CD14-positive monocyte (primary cell): ENCODE measurements around the gene VEGFC. TPM values are rescaled to one million over a fixed set of nuclear protein-coding genes. Genes with fewer than 3 reads are reported as not detected.

ENCODE experiments used
- DNase-seq, 3 donors: peaks; one replicate each; pipeline ENCODE4 v3.0.0-alpha.2; 2011 to 2022
- H2AFZ ChIP-seq: 2 replicates; pipeline ENCODE4 v1.6.0; 2012; ENCODE audit warnings: mild to moderate bottlenecking, low read depth, low read length, inconsistent platforms; ENCODE audit not compliant: insufficient read depth, poor library complexity, severe bottlenecking
- H3K27ac ChIP-seq, 2 donors: 1 replicate in 1 of 2; 2 replicates in 1 of 2; pipeline ENCODE4 v1.5.1; 2012 to 2013; ENCODE audit warnings: low read length in 2 of 2, control low read depth in 1 of 2, inconsistent platforms in 1 of 2, low read depth in 1 of 2, mild to moderate bottlenecking in 1 of 2
- H3K27me3 ChIP-seq, 2 donors: one replicate each; pipeline versions ENCODE4 v1.6.0 to v1.6.1; 2011 to 2013; ENCODE audit warnings: low read length in 2 of 2; ENCODE audit not compliant: control insufficient read depth in 2 of 2, insufficient read depth in 2 of 2
- H3K36me3 ChIP-seq, 2 donors: replicated peaks in 1 of 2; 1 replicate in 1 of 2; 2 replicates in 1 of 2; pipeline versions ENCODE4 v1.5.1 to v1.6.1; 2012 to 2013; ENCODE audit warnings: low read length in 2 of 2, control low read depth in 1 of 2, inconsistent platforms in 1 of 2, mild to moderate bottlenecking in 1 of 2; ENCODE audit not compliant: insufficient read depth in 2 of 2, control insufficient read depth in 1 of 2
- H3K4me1 ChIP-seq, 2 donors: 1 replicate in 1 of 2; 2 replicates in 1 of 2; pipeline versions ENCODE4 v1.5.1 to v1.6.1; 2012 to 2013; ENCODE audit warnings: low read length in 2 of 2, control low read depth in 1 of 2, inconsistent platforms in 1 of 2, mild to moderate bottlenecking in 1 of 2, moderate library complexity in 1 of 2; ENCODE audit not compliant: insufficient read depth in 2 of 2, control insufficient read depth in 1 of 2
- H3K4me2 ChIP-seq: replicated peaks from 2 replicates; pipeline ENCODE3; 2012; ENCODE audit warnings: low read length, moderate library complexity, mild to moderate bottlenecking; ENCODE audit not compliant: poor library complexity, severe bottlenecking; ENCODE audit errors: extremely low read depth
- H3K4me3 ChIP-seq, 3 experiments: fragments of 200-600 bp in 1 of 3; sonication (generic) in 1 of 3; replicated peaks in 1 of 3; 1 replicate in 2 of 3; 2 replicates in 1 of 3; pipeline ENCODE4 v1.5.1; 2011 to 2013; ENCODE audit warnings: low read length in 3 of 3, mild to moderate bottlenecking in 3 of 3, control low read depth in 2 of 3, low read depth in 2 of 3, inconsistent platforms in 1 of 3, moderate library complexity in 1 of 3
- H3K79me2 ChIP-seq: 2 replicates; pipeline ENCODE4 v1.6.0; 2012; ENCODE audit warnings: mild to moderate bottlenecking, control low read depth, inconsistent platforms, low read length, moderate library complexity; ENCODE audit not compliant: insufficient read depth
- H3K9ac ChIP-seq: 2 replicates; pipeline ENCODE4 v1.6.0; 2017; ENCODE audit warnings: low read length, mild to moderate bottlenecking; ENCODE audit not compliant: insufficient read depth, poor library complexity, severe bottlenecking
- H3K9me3 ChIP-seq, 2 donors: replicated peaks in 1 of 2; 1 replicate in 1 of 2; 2 replicates in 1 of 2; pipeline versions ENCODE4 v1.5.1 to v1.6.1; 2012 to 2013; ENCODE audit warnings: low read length in 2 of 2, control low read depth in 1 of 2; ENCODE audit not compliant: control insufficient read depth in 1 of 2, insufficient read depth in 1 of 2
- H4K20me1 ChIP-seq: 2 replicates; pipeline ENCODE4 v1.6.0; 2012; ENCODE audit warnings: mild to moderate bottlenecking, low read length, control low read depth, moderate library complexity; ENCODE audit not compliant: insufficient read depth
- H3K27ac Mint-ChIP-seq, 7 donors: one replicate each; pipeline ENCODE4 v1.8.0; 2020; ENCODE audit warnings: mild to moderate bottlenecking in 7 of 7, mixed read lengths in 7 of 7, moderate library complexity in 6 of 7, inconsistent platforms in 2 of 7
- H3K27me3 Mint-ChIP-seq, 3 donors: one replicate each; pipeline ENCODE4 v1.8.0; 2021 to 2022; ENCODE audit warnings: low read depth in 3 of 3, mild to moderate bottlenecking in 3 of 3, mixed read lengths in 3 of 3, moderate library complexity in 3 of 3, inconsistent platforms in 1 of 3
- H3K36me3 Mint-ChIP-seq, 2 donors: one replicate each; pipeline ENCODE4 v1.8.0; 2020; ENCODE audit warnings: mixed read lengths in 2 of 2, inconsistent platforms in 1 of 2, mild to moderate bottlenecking in 1 of 2
- H3K4me1 Mint-ChIP-seq: one replicate; pipeline ENCODE4 v1.8.0; 2020; ENCODE audit warnings: mild to moderate bottlenecking, mixed read lengths
- H3K4me3 Mint-ChIP-seq, 2 donors: one replicate each; pipeline ENCODE4 v1.8.0; 2020; ENCODE audit warnings: mild to moderate bottlenecking in 2 of 2, mixed read lengths in 2 of 2, moderate library complexity in 1 of 2
- H3K9me3 Mint-ChIP-seq, 7 donors: one replicate each; pipeline ENCODE4 v1.8.0; 2020 to 2022; ENCODE audit warnings: mixed read lengths in 7 of 7, mild to moderate bottlenecking in 6 of 7, moderate library complexity in 6 of 7, inconsistent platforms in 2 of 7
- WGBS: methylation state at CpG from one replicate; pipeline ENCODE4 v1.1.5; 2013; ENCODE audit warnings: missing lambda C conversion rate; ENCODE audit not compliant: insufficient coverage; 5-methylcytosine and 5-hydroxymethylcytosine counted together
- intact Hi-C, 2 donors: fragments of 100-400 bp; cut with micrococcal nuclease; formaldehyde crosslinking; loops; one replicate each; pipeline versions ENCODE4 v1.15.0 to v1.15.1; 2023
- polyA plus RNA-seq, 3 donors: library from polyadenylated mRNA; depleted of rRNA in 1 of 3; unstranded in 2 of 3; stranded (reverse) in 1 of 3; fragments of 300-500 nt in 2 of 3; fragments of >200 nt in 1 of 3; fragmentation: Illumina TruSeq in 2 of 3; gene quantifications; 1 replicate in 2 of 3; 2 replicates in 1 of 3; pipeline ENCODE4 v1.2.3, GENCODE V29; 2012 to 2021
- TF ChIP-seq, protein P1 (sequence below): fragments of 200-600 bp; IDR thresholded peaks from one replicate; pipeline ENCODE4 v1.8.0; 2022; ENCODE audit warnings: antibody characterized with exemption, mild to moderate bottlenecking

The VEGFC gene
- polyA plus RNA-seq, 3 donors, result not detected

DNA sequence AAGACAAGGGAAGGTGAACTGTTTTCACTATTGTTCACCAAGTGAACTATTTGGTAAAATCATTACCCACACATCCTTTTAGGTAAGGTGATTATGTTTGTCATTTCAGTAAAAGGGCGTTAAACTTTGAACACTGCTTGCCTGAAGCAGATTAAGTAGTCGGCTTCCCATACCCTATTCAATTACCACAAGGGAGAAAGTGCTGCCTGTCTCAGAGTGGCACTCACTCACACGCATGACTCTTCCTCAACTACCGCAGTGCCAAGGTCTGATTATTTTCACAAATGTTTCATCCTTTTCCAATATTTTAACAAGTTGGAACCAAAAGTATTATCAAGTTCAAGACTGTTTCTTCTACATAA is 11.0 kb downstream of the VEGFC start:
- Mint-ChIP-seq H3K27ac (no peak overlapping the region), H3K4me1 (no peaks in the 10 kb centered on the region), H3K27me3 (peaks cover 0 to 4% (median 0%) of the 10 kb centered on the region in 3 donors), H3K36me3 (no peaks in the 10 kb centered on the region), H3K4me3 (no peak overlapping the region), H3K9me3 (no peaks in the 10 kb centered on the region)
- DNase-seq, result no peak
- Histone ChIP-seq H4K20me1 (no peaks in the 10 kb centered on the region), H3K4me1 (no peaks in the 10 kb centered on the region), H3K4me3 (no peak overlapping the region), H3K36me3 (no peaks in the 10 kb centered on the region), H3K9ac (no peak overlapping the region), H3K27ac (no peak overlapping the region), H3K9me3 (no peaks in the 10 kb centered on the region), H2AFZ (no peak overlapping the region), H3K79me2 (no peaks in the 10 kb centered on the region), H3K4me2 (no peak overlapping the region), H3K27me3 (no peaks in the 10 kb centered on the region)
- 94% methylated on average over 2 of the region's 4 CpGs for WGBS
- TF ChIP-seq, protein P1, sequence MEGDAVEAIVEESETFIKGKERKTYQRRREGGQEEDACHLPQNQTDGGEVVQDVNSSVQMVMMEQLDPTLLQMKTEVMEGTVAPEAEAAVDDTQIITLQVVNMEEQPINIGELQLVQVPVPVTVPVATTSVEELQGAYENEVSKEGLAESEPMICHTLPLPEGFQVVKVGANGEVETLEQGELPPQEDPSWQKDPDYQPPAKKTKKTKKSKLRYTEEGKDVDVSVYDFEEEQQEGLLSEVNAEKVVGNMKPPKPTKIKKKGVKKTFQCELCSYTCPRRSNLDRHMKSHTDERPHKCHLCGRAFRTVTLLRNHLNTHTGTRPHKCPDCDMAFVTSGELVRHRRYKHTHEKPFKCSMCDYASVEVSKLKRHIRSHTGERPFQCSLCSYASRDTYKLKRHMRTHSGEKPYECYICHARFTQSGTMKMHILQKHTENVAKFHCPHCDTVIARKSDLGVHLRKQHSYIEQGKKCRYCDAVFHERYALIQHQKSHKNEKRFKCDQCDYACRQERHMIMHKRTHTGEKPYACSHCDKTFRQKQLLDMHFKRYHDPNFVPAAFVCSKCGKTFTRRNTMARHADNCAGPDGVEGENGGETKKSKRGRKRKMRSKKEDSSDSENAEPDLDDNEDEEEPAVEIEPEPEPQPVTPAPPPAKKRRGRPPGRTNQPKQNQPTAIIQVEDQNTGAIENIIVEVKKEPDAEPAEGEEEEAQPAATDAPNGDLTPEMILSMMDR, result no peak
- intact Hi-C loops, result no loop called here

DNA sequence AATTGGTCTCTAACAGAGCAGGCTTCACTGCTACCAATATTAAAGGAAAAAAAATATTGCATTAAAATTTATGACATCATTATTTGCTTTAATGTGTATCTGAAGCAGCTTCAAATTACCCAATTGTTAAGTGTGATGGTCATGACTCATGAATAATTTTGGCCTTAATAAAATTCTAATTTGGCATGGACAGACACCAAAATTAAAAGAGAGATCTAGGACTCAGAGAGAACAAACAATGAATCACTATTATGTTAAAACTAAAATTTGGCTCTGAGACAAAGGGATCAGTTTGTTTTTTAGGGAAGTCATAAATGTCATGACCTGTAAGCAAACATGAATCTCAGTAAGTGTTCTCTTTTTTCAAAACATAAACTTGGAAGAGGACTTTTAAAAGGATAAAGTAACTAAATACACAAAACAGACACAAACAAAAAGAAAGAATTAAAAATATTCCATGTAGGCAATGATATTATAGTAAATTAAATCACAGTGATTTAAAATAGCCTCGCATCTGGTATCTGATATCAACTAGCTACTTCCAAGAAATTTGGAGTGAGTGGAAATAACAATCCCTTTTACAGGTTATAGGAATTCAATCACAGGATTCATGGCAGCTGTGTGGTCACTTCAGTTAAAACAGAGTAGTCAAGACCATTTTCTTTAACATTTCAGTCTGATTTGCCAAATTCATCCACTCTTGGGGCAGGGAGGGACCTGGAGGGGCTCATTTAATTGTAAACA is 11.6 kb downstream of the VEGFC start:
- Histone ChIP-seq H3K9ac (no peak overlapping the region), H3K27ac (no peak overlapping the region)

More for the DNA sequence above, 11.6 kb downstream of the VEGFC start:
- Histone ChIP-seq H3K27me3 (no peaks in the 10 kb centered on the region), H3K79me2 (no peaks in the 10 kb centered on the region), H3K36me3 (no peaks in the 10 kb centered on the region), H3K4me2 (no peak overlapping the region), H3K4me1 (no peaks in the 10 kb centered on the region), H4K20me1 (no peaks in the 10 kb centered on the region), H2AFZ (no peak overlapping the region), H3K9me3 (no peaks in the 10 kb centered on the region), H3K4me3 (no peak overlapping the region)
- intact Hi-C loops, result no loop called here
- no CpG with 5 or more reads among the region's 1 CpG for WGBS
- H3K36me3 Mint-ChIP-seq, result no peaks in the 10 kb centered on the region
- no peak overlapping the region for H3K27ac Mint-ChIP-seq
- H3K27me3 Mint-ChIP-seq, result peaks cover 0 to 3% (median 0%) of the 10 kb centered on the region in 3 donors
- no peaks in the 10 kb centered on the region for H3K4me1 Mint-ChIP-seq
- TF ChIP-seq, protein P1, result no peak
- DNase-seq, result no peak
- no peaks in the 10 kb centered on the region for H3K9me3 Mint-ChIP-seq
- no peak overlapping the region for H3K4me3 Mint-ChIP-seq
